GM12864 (cell line): ENCODE results near the gene MAPRE3.

ENCODE experiments used
- DNase-seq: peaks from one replicate; pipeline ENCODE4 v3.0.0-alpha.2; 2011; ENCODE audit warnings: low read depth
- H3K4me3 ChIP-seq: 2 replicates; pipeline ENCODE4 v1.5.1; 2011; ENCODE audit warnings: mild to moderate bottlenecking, low read depth, low read length, control low read depth
- CTCF ChIP-seq: IDR thresholded peaks from 2 replicates; pipeline ENCODE4 v1.5.1; 2011; ENCODE audit warnings: low read depth, mild to moderate bottlenecking, moderate library complexity, low read length, control low read depth, inconsistent platforms; ENCODE audit errors: missing control alignments

MAPRE3 gene

GRCh38 chr2:26927221-26927620 lies 43.2 kb upstream of the MAPRE3 start:
- H3K4me3 ChIP-seq = no peak overlapping the region
- TF ChIP-seq CTCF = no peak
- DNase-seq = no peak

GRCh38 chr2:26932974-26933373 lies 37.5 kb upstream of the MAPRE3 start:
- DNase-seq = no peak
- H3K4me3 ChIP-seq = no peak overlapping the region
- no peak for TF ChIP-seq CTCF

- DNase-seq = no peak
- no peak overlapping the region for H3K4me3 ChIP-seq
- no peak for TF ChIP-seq CTCF
Measured at GRCh38 chr2:26933431-26934334, 36.8 kb upstream of the MAPRE3 start.

GRCh38 chr2:26934335-26934724 lies 36.1 kb upstream of the MAPRE3 start:
- H3K4me3 ChIP-seq = no peak overlapping the region

GRCh38 chr2:26934985-26935384 lies 35.5 kb upstream of the MAPRE3 start:
- DNase-seq = no peak
- no peak for TF ChIP-seq CTCF

More at GRCh38 chr2:26934335-26934724, 36.1 kb upstream of the MAPRE3 start:
- no peak for TF ChIP-seq CTCF
- no peak for DNase-seq

GRCh38 chr2:26936855-26937254 lies 33.6 kb upstream of the MAPRE3 start:
- no peak for DNase-seq
- TF ChIP-seq CTCF = no peak

More at GRCh38 chr2:26934985-26935384, 35.5 kb upstream of the MAPRE3 start:
- H3K4me3 ChIP-seq = no peak overlapping the region

More at GRCh38 chr2:26936855-26937254, 33.6 kb upstream of the MAPRE3 start:
- H3K4me3 ChIP-seq = no peak overlapping the region
